HepG2 (cell line): ENCODE results near the gene MAN2B2. TPM values are rescaled to one million over a fixed set of nuclear protein-coding genes. Genes with fewer than 3 reads are reported as not detected.

Source experiments
- ATAC-seq: fragments of 200-7000 bp; cut with Tn5 transposase; 3 replicates; pipeline ENCODE4 v1.9.1; 2020; ENCODE audit warnings: mild to moderate bottlenecking, moderate library complexity
- BruUV-seq: library from RNA; stranded (reverse); fragments of 400-500 nt; replicated peaks from 2 replicates; lab custom pipeline; 2021; lab: Mats Ljungman, UMichigan
- CTCF ChIA-PET: fragments of 300-600 bp; formaldehyde crosslinking; extraction: SDS; loops from one replicate; lab custom pipeline; 2021; ENCODE audit warnings: low total read pairs, inconsistent platforms, low intra/inter-chr PET ratio; lab: Yijun Ruan, JAX
- POLR2A ChIA-PET: fragments of 350-600 bp; sonication (Branson Sonifier 250); formaldehyde crosslinking; loops from one replicate; lab custom pipeline; 2020; ENCODE audit warnings: antibody characterized with exemption, inconsistent platforms; lab: Yijun Ruan, JAX
- DNase-seq: peaks from one replicate; pipeline ENCODE4 v3.0.0-alpha.2; 2015; ENCODE audit warnings: low spot score
- FAIRE-seq: peaks from 3 replicates; lab custom pipeline; 2011; peaks lifted over from hg19 to GRCh38; lab: Jason Lieb, UNC
- H2AFZ ChIP-seq: one replicate; pipeline ENCODE4 v1.6.1; 2011; ENCODE audit warnings: low read length, inconsistent platforms
- H3K27ac ChIP-seq: fragments of 300-600 bp; 3 replicates; pipeline ENCODE4 v1.8.0; 2011; ENCODE audit warnings: mixed run types, mild to moderate bottlenecking, mixed read lengths, low read length, inconsistent platforms; ENCODE audit not compliant: insufficient read depth; ENCODE audit errors: extremely low read length
- H3K27me3 ChIP-seq, 2 experiments: fragments of 200-600 bp in 1 of 2; 2 replicates in 1 of 2; 3 replicates in 1 of 2; pipeline versions ENCODE4 v1.6.0 to v1.8.0; 2011; ENCODE audit warnings: low read length in 2 of 2, mild to moderate bottlenecking in 2 of 2, moderate library complexity in 2 of 2, inconsistent platforms in 1 of 2; ENCODE audit not compliant: insufficient read depth in 2 of 2, control insufficient read depth in 1 of 2
- H3K36me3 ChIP-seq, 2 experiments: fragments of 200-600 bp in 1 of 2; replicated peaks in 1 of 2; 2 replicates in 1 of 2; 3 replicates in 1 of 2; pipeline versions ENCODE4 v1.5.1 to v1.8.0; 2011; ENCODE audit warnings: low read length in 2 of 2, inconsistent platforms in 1 of 2; ENCODE audit not compliant: insufficient read depth in 2 of 2, control insufficient read depth in 1 of 2
- H3K4me1 ChIP-seq: 2 replicates; pipeline ENCODE4 v1.5.1; 2012; ENCODE audit warnings: low read length, inconsistent platforms; ENCODE audit not compliant: insufficient read depth
- H3K4me2 ChIP-seq: 2 replicates; pipeline ENCODE4 v1.6.0; 2011; ENCODE audit warnings: low read depth, low read length, inconsistent platforms
- H3K4me3 ChIP-seq, 3 experiments: fragments of 200-600 bp in 1 of 3; sonication (generic), shearing (Covaris generic) in 1 of 3; replicated peaks in 1 of 3; 2 replicates each; pipeline ENCODE4 v1.5.1; 2011 to 2016; ENCODE audit warnings: low read length in 3 of 3, inconsistent platforms in 2 of 3, low read depth in 2 of 3, mild to moderate bottlenecking in 2 of 3, control low read depth in 1 of 3, mixed read lengths in 1 of 3; ENCODE audit not compliant: insufficient read depth in 1 of 3
- H3K79me2 ChIP-seq: one replicate; pipeline ENCODE4 v1.6.1; 2011; ENCODE audit warnings: low read length, inconsistent platforms; ENCODE audit not compliant: insufficient read depth
- H3K9ac ChIP-seq: 2 replicates; pipeline ENCODE4 v1.6.0; 2011; ENCODE audit warnings: mild to moderate bottlenecking, low read depth, low read length, inconsistent platforms; ENCODE audit not compliant: insufficient read depth
- H3K9me3 ChIP-seq: 2 replicates; pipeline ENCODE4 v1.5.1; 2012; ENCODE audit warnings: mild to moderate bottlenecking, low read length
- H4K20me1 ChIP-seq: 2 replicates; pipeline ENCODE4 v1.6.0; 2011; ENCODE audit warnings: inconsistent platforms, mild to moderate bottlenecking, low read length, moderate library complexity; ENCODE audit not compliant: insufficient read depth
- ARNTL ChIP-seq: sonication (generic); formaldehyde crosslinking; IDR thresholded peaks from 2 replicates; pipeline ENCODE4 v1.4.0; 2020; ENCODE audit warnings: mild to moderate bottlenecking, missing genetic modification reagents
- ATM ChIP-seq: fragments of 450-650 bp; IDR thresholded peaks from 2 replicates; pipeline ENCODE4 v1.7.1; 2017; ENCODE audit warnings: mild to moderate bottlenecking, borderline replicate concordance
- BCL6 ChIP-seq: IDR thresholded peaks from 2 replicates; pipeline ENCODE4 v1.6.1; 2016; ENCODE audit warnings: missing genetic modification reagents, missing compliant biosample characterization
- DBP ChIP-seq: sonication (generic); formaldehyde crosslinking; IDR thresholded peaks from 2 replicates; pipeline ENCODE4 v1.4.0; 2020; ENCODE audit warnings: missing genetic modification reagents; ENCODE audit errors: not compliant biosample characterization
- FOXP1 ChIP-seq, 2 experiments: fragments of 450-650 bp in 1 of 2; IDR thresholded peaks; 2 replicates each; pipeline ENCODE4 v1.6.1; 2017 to 2018; ENCODE audit warnings: antibody characterized with exemption in 1 of 2
- HMGXB4 ChIP-seq, 2 experiments: sonication (generic) in 1 of 2; formaldehyde crosslinking in 1 of 2; IDR thresholded peaks; 2 replicates each; pipeline versions ENCODE4 v1.4.0 to v1.6.1; 2018 to 2020; ENCODE audit warnings: missing genetic modification reagents in 2 of 2, borderline replicate concordance in 1 of 2, low read depth in 1 of 2, mild to moderate bottlenecking in 1 of 2, missing biosample characterization in 1 of 2
- MXD3 ChIP-seq: IDR thresholded peaks from 2 replicates; pipeline ENCODE4 v1.6.1; 2016; ENCODE audit warnings: mild to moderate bottlenecking, missing biosample characterization, missing genetic modification reagents
- NPAS2 ChIP-seq: sonication (generic); formaldehyde crosslinking; IDR thresholded peaks from 2 replicates; pipeline ENCODE4 v1.8.0; 2022; ENCODE audit warnings: mild to moderate bottlenecking, missing genetic modification reagents, borderline replicate concordance
- SKI ChIP-seq: fragments of 450-650 bp; IDR thresholded peaks from one replicate; pipeline ENCODE4 v1.6.1; 2018; ENCODE audit warnings: mild to moderate bottlenecking; ENCODE audit not compliant: partially characterized antibody
- UBTF ChIP-seq: sonication (generic); formaldehyde crosslinking; IDR thresholded peaks from 2 replicates; pipeline ENCODE4 v1.4.0; 2020; ENCODE audit warnings: mild to moderate bottlenecking, missing genetic modification reagents
- ZBTB4 ChIP-seq: sonication (generic); formaldehyde crosslinking; IDR thresholded peaks from 2 replicates; pipeline ENCODE4 v1.4.0; 2020; ENCODE audit warnings: missing genetic modification reagents, mild to moderate bottlenecking, borderline replicate concordance
- ZNF530 ChIP-seq: sonication (generic); formaldehyde crosslinking; IDR thresholded peaks from 2 replicates; pipeline ENCODE4 v1.5.0; 2020; ENCODE audit warnings: low read depth, mild to moderate bottlenecking, missing genetic modification reagents
- ZNF691 ChIP-seq: sonication (generic); formaldehyde crosslinking; IDR thresholded peaks from 2 replicates; pipeline ENCODE4 v1.4.0; 2020; ENCODE audit warnings: missing genetic modification reagents, low read depth, mild to moderate bottlenecking, borderline replicate concordance
- WGBS: methylation state at CpG from one replicate; pipeline ENCODE4 v1.1.6; 2017; ENCODE audit warnings: low lambda C conversion rate; 5-methylcytosine and 5-hydroxymethylcytosine counted together
- in situ Hi-C: cut with HindIII; loops from 2 replicates; pipeline ENCODE4 v1.10.0; 2017; ENCODE audit warnings: low pct_unique_long_range_greater_than_20kb; ENCODE audit not compliant: extremely low pct_ligation_motif_present
- intact Hi-C: fragments of 100-400 bp; cut with micrococcal nuclease; formaldehyde crosslinking; loops from one replicate; pipeline ENCODE4 v1.10.0; 2022; ENCODE audit not compliant: unreplicated experiment
- polyA plus RNA-seq, 8 experiments: library from polyadenylated mRNA; depleted of rRNA in 3 of 8; stranded (reverse) in 7 of 8; unstranded in 1 of 8; fragments of >200 nt; fragmentation: Illumina TruSeq in 4 of 8; extraction: Trizol in 4 of 8; gene quantifications; 2 replicates each; pipeline versions ENCODE4 v1.2.1 to v1.2.3, GENCODE V29; 2011 to 2016; ENCODE audit warnings: low read depth in 4 of 8, missing spikeins in 1 of 8, mixed read lengths in 1 of 8; ENCODE audit not compliant: insufficient read depth in 1 of 8
- total RNA-seq, 5 experiments: library from RNA; depleted of rRNA; stranded (reverse); fragments of >200 nt; fragmentation: Illumina TruSeq; extraction: Trizol; gene quantifications; 2 replicates each; pipeline ENCODE4 v1.2.3, GENCODE V29; 2016; ENCODE audit warnings: low read depth in 1 of 5

The MAN2B2 gene
- total and polyA plus RNA-seq, 2 of the 13 experiments (the other 11 are each of a cell fraction or from before 2014, with no cell fraction given) = 4.8 to 5.4 TPM

GRCh38 chr4:6658209-6658595 is 83.2 kb downstream of the MAN2B2 start (continued):
- TF ChIP-seq UBTF (CRISPR knock-in tag) (no peak), MXD3 (CRISPR knock-in tag) (no peak), HMGXB4 (CRISPR knock-in tag; IDR thresholded peaks at IDR 0.05; ENCODE audit: borderline replicate concordance in 1 of 2, low read depth in 1 of 2) (no peak), ARNTL (CRISPR knock-in tag) (no peak), NPAS2 (CRISPR knock-in tag) (no peak), ATM (no peak)

- no peak overlapping the region for H3K4me2 ChIP-seq
- no peaks in the 10 kb centered on the region for H3K9me3 ChIP-seq
- intact Hi-C loops (no loop called here), in situ Hi-C loops (no loop called here)
- H3K4me3 ChIP-seq = no peak overlapping the region
- no peaks in the 10 kb centered on the region for H3K4me1 ChIP-seq
- no peak overlapping the region for H2AFZ ChIP-seq
- no peak overlapping the region for H3K9ac ChIP-seq
- CTCF ChIA-PET = no interaction called here
- no peaks in the 10 kb centered on the region for H3K79me2 ChIP-seq
- no peak overlapping the region for H3K27ac ChIP-seq
- no TSS peak for BruUV-seq
- DNase-seq = no peak
- FAIRE-seq = no peak
- 97% methylated on average over 44 of the region's 52 CpGs for WGBS
- H4K20me1 ChIP-seq = no peaks in the 10 kb centered on the region
- no peak for ATAC-seq
- no peaks in the 10 kb centered on the region for H3K36me3 ChIP-seq
- POLR2A ChIA-PET = no interaction called here
- H3K27me3 ChIP-seq = no peaks in the 10 kb centered on the region
- TF ChIP-seq BCL6 (CRISPR knock-in tag) = no peak
- TF ChIP-seq ZNF691 (CRISPR knock-in tag) = no peak
- TF ChIP-seq FOXP1 (IDR thresholded peaks at IDR 0.05) = no peak
- TF ChIP-seq FOXP1 (CRISPR knock-in tag; IDR thresholded peaks at IDR 0.05) = no peak
- TF ChIP-seq SKI = no peak
- TF ChIP-seq ZNF530 (CRISPR knock-in tag) = no peak
- no peak for TF ChIP-seq DBP (CRISPR knock-in tag)
- no peak for TF ChIP-seq ZBTB4 (CRISPR knock-in tag)
These were observed 83.6 kb downstream of the MAN2B2 start for GRCh38 chr4:6658597-6659075.
